T-helper 17 cell (primary cell): ENCODE data around the gene UNCX. TPM values are rescaled to one million over a fixed set of nuclear protein-coding genes. Genes with fewer than 3 reads are reported as not detected.
"Not testable (repeated sequence)": the region's sequence is repeated elsewhere in the genome, so short reads cannot be mapped to it uniquely, and the experiment has no call there.

Experiments
- ATAC-seq: fragments of 150-1000 bp; cut with Tn5 transposase; 2 replicates; pipeline ENCODE4 v1.10.0; 2021; ENCODE audit warnings: mild to moderate bottlenecking, moderate library complexity
- DNase-seq, 3 donors: peaks; one replicate each; pipeline versions ENCODE4 v3.0.0 to v3.0.0-alpha.2; 2020 to 2021
- H3K9me3 ChIP-seq: one replicate; pipeline ENCODE4 v1.7.0; 2013; ENCODE audit warnings: low read length, mild to moderate bottlenecking; ENCODE audit not compliant: control insufficient read depth, poor library complexity, severe bottlenecking
- H3K27ac Mint-ChIP-seq: one replicate; pipeline ENCODE4 v1.8.0; 2022; ENCODE audit warnings: mild to moderate bottlenecking, moderate library complexity, mixed read lengths
- H3K27me3 Mint-ChIP-seq: one replicate; pipeline ENCODE4 v1.8.0; 2022; ENCODE audit warnings: mixed read lengths
- H3K36me3 Mint-ChIP-seq: one replicate; pipeline ENCODE4 v1.8.0; 2022; ENCODE audit warnings: low read depth, mixed read lengths
- H3K4me1 Mint-ChIP-seq: one replicate; pipeline ENCODE4 v1.8.0; 2022; ENCODE audit warnings: mild to moderate bottlenecking, mixed read lengths
- H3K4me3 Mint-ChIP-seq: one replicate; pipeline ENCODE4 v1.8.0; 2022; ENCODE audit warnings: mild to moderate bottlenecking, moderate library complexity, mixed read lengths
- total RNA-seq, 4 donors: library from RNA in 2 of 4; stranded (reverse) in 2 of 4; gene quantifications; one replicate each; pipeline ENCODE4 v1.2.3 and lab custom pipeline; 2022 to 2026

UNCX gene
- total RNA-seq, 2 donors from 2014 or later, result not detected

DNA sequence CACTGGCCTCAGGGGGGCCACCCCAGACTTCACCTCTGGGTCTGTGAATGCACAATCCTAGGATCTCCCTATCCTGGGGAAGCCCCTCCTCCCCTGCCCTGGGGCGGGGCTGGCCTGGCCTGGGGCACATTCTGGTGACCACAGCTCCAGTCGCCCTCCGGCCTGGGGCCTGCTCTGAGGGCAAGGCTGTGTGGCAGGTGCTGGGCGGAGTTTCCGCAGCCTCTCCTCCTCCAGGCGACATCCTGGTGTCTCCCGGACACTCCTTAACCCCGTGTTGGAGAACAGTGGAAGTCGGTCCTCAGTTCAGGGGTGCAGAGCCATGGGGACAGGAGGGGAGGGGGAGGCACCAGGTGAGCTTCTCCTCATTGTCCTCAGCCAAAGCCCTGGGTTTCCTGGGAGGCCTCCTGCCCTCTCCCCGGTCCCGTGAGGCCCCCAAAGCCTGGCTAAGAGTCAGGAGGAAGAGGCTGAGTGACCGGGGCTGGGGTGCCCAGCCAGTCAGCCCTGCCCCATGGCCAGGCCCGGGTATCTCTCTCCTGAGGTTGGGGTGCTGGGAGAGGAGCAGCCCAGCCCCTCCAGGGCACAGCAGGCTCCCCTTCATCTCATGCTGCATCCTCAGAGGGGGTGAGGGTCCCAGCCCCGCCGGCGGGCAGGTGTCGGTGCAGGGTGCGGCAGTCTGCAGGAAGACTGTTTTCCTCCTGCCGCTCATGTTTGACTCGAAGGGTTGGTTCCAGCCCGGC lies 22.6 kb downstream of the UNCX start:
- no peaks in the 10 kb centered on the region for H3K9me3 ChIP-seq
- Mint-ChIP-seq H3K27ac (no peak overlapping the region), H3K4me1 (peaks cover 3% of the 10 kb centered on the region), H3K4me3 (no peak overlapping the region), H3K27me3 (peaks cover 54% of the 10 kb centered on the region), H3K36me3 (peaks cover 3% of the 10 kb centered on the region)
- no peak for ATAC-seq
- DNase-seq, result no peak

GRCh38 chr7:1255817-1256340 lies 23.2 kb downstream of the UNCX start:
- Mint-ChIP-seq H3K36me3 (peaks cover 3% of the 10 kb centered on the region), H3K4me1 (peaks cover 3% of the 10 kb centered on the region), H3K4me3 (no peak overlapping the region), H3K27ac (no peak overlapping the region), H3K27me3 (peaks cover 52% of the 10 kb centered on the region)
- no peak for ATAC-seq
- no peaks in the 10 kb centered on the region for H3K9me3 ChIP-seq
- no peak for DNase-seq

GRCh38 chr7:1256621-1257020 lies 23.9 kb downstream of the UNCX start:
- H3K27me3 Mint-ChIP-seq, result peaks cover 46% of the 10 kb centered on the region
- DNase-seq (no peak), ATAC-seq (no peak)
- no peaks in the 10 kb centered on the region for H3K9me3 ChIP-seq
- H3K36me3 Mint-ChIP-seq, result no peaks in the 10 kb centered on the region
- H3K27ac Mint-ChIP-seq, result no peak overlapping the region
- H3K4me1 Mint-ChIP-seq, result peaks cover 3% of the 10 kb centered on the region
- H3K4me3 Mint-ChIP-seq, result no peak overlapping the region

DNA sequence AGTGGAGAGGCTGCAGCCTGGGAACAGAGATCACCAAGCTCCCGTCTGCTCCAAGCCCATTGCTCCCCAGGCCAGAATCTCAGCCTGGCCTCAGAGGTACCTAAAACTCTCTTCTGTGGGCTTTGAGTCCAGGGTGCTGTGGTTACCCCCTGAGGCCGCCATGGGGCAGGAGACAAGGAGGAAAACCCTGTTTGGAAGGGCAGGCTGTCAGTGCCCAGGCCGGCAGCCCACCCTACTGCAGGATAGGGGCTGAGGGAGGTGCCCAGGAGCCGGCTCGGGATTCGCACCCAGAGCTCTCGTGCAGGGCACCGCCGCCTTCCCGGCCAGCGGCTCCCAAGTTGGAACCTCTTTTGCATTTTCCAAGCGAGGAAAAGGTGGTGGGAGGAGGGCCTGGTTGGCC lies 24.5 kb downstream of the UNCX start:
- no peak for ATAC-seq

GRCh38 chr7:1257863-1258262 lies 25.2 kb downstream of the UNCX start:
- H3K27me3 Mint-ChIP-seq, result peaks cover 45% of the 10 kb centered on the region
- no peak overlapping the region for H3K27ac Mint-ChIP-seq
- H3K4me3 Mint-ChIP-seq, result no peak overlapping the region
- H3K36me3 Mint-ChIP-seq, result no peaks in the 10 kb centered on the region
- no peak for DNase-seq
- no peak for ATAC-seq
- H3K9me3 ChIP-seq, result no peaks in the 10 kb centered on the region
- peaks cover 3% of the 10 kb centered on the region for H3K4me1 Mint-ChIP-seq

More for the DNA sequence above, 24.5 kb downstream of the UNCX start:
- no peaks in the 10 kb centered on the region for H3K9me3 ChIP-seq
- no peaks in the 10 kb centered on the region for H3K36me3 Mint-ChIP-seq
- no peak overlapping the region for H3K27ac Mint-ChIP-seq
- peaks cover 3% of the 10 kb centered on the region for H3K4me1 Mint-ChIP-seq
- H3K27me3 Mint-ChIP-seq, result peaks cover 45% of the 10 kb centered on the region
- H3K4me3 Mint-ChIP-seq, result no peak overlapping the region
- no peak for DNase-seq

DNA sequence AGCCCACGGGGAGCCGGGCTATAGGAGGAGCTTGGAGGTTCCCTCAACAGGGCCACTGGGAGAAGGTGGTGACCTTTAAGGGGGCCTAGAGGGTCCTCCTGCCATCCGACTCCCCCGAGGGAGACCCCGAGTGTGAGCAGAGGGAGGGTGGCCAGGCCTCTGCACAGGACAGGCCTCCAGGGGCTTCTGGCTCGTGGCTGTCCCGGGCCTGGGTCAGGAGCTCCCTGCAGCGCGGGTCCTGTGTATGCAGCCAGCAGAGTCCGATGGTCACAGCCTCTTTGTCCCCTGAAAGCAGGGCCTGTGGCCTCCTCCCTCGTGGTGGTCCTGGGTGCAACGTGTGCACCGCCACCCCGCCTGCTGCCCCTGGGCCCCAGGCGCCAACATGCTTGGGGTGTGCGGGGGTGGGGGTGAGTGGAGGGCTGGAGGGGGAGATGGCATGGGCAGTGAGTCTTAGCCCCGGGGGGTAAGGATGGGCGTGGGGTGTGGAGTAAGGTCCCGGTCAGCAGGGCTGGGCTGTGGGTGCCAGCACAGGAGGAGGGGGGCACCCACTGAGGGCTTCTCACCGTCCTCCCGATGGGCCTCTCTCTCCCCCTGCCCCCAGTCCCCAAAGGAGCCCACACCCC lies 27.1 kb downstream of the UNCX start:
- H3K4me3 Mint-ChIP-seq, result no peak overlapping the region
- no peak for ATAC-seq
- H3K27me3 Mint-ChIP-seq, result peaks cover 38% of the 10 kb centered on the region
- no peak overlapping the region for H3K27ac Mint-ChIP-seq
- H3K36me3 Mint-ChIP-seq, result no peaks in the 10 kb centered on the region
- peaks cover 3% of the 10 kb centered on the region for H3K4me1 Mint-ChIP-seq
- no peaks in the 10 kb centered on the region for H3K9me3 ChIP-seq
- no peak for DNase-seq

DNA sequence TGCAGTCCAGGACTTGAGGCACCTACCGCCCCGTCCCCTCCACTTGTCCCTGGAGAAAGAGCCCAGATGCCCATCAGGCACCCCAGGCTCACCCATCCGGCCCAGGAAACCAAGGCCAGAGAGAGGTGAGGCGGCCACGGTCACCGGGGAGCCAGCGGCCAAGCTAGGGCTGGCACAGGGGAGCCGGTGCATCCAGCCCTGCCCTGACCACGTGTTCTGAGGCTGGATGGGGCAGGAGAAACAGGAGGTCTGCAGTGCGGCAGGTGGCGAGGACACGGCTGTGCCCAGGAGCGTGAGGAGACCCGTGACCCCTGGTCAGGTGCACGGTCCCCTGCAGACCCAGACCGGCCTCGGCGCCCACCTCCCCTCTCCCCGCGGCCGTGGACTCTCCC lies 27.6 kb downstream of the UNCX start:
- H3K4me3 Mint-ChIP-seq, result no peak overlapping the region
- no peak overlapping the region for H3K27ac Mint-ChIP-seq
- H3K27me3 Mint-ChIP-seq, result peaks cover 43% of the 10 kb centered on the region
- ATAC-seq (no peak), DNase-seq (no peak)
- H3K36me3 Mint-ChIP-seq, result no peaks in the 10 kb centered on the region
- peaks cover 3% of the 10 kb centered on the region for H3K4me1 Mint-ChIP-seq
- no peaks in the 10 kb centered on the region for H3K9me3 ChIP-seq

DNA sequence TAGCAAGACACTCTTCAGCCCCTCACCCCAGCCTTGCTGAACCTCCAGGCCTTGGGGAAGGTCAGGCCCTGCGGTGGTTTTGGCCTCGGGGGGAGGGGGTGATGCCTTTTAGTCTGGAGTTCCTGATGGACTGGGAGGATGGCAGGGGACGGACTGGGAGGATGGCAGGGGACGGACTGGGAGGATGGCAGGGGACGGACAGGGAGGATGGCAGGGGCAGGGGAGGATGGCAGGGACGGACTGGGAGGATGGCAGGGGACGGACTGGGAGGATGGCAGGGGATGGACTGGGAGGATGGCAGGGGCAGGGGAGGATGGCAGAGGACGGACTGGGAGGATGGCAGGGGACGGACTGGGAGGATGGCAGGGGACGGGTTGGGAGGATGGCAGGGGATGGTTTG lies 28.4 kb downstream of the UNCX start:
- H3K27me3 Mint-ChIP-seq, result peaks cover 36% of the 10 kb centered on the region

GRCh38 chr7:1262441-1262840 lies 29.8 kb downstream of the UNCX start:
- no peaks in the 10 kb centered on the region for H3K9me3 ChIP-seq
- H3K36me3 Mint-ChIP-seq, result no peaks in the 10 kb centered on the region
- no peak overlapping the region for H3K27ac Mint-ChIP-seq
- ATAC-seq, result no peak
- peaks cover 27% of the 10 kb centered on the region for H3K27me3 Mint-ChIP-seq
- no peaks in the 10 kb centered on the region for H3K4me1 Mint-ChIP-seq
- H3K4me3 Mint-ChIP-seq, result no peak overlapping the region
- no peak for DNase-seq

More for the DNA sequence above, 28.4 kb downstream of the UNCX start:
- not testable (repeated sequence) for H3K9me3 ChIP-seq, H3K4me1 Mint-ChIP-seq, ATAC-seq, H3K4me3 Mint-ChIP-seq, DNase-seq, H3K36me3 Mint-ChIP-seq, H3K27ac Mint-ChIP-seq

GRCh38 chr7:1263391-1263951 lies 30.8 kb downstream of the UNCX start:
- DNase-seq, result no peak
- ATAC-seq, result no peak
- no peak overlapping the region for H3K27ac Mint-ChIP-seq
- H3K4me3 Mint-ChIP-seq, result no peak overlapping the region
- H3K27me3 Mint-ChIP-seq, result peaks cover 23% of the 10 kb centered on the region
- no peaks in the 10 kb centered on the region for H3K4me1 Mint-ChIP-seq
- H3K9me3 ChIP-seq, result no peaks in the 10 kb centered on the region
- no peaks in the 10 kb centered on the region for H3K36me3 Mint-ChIP-seq

DNA sequence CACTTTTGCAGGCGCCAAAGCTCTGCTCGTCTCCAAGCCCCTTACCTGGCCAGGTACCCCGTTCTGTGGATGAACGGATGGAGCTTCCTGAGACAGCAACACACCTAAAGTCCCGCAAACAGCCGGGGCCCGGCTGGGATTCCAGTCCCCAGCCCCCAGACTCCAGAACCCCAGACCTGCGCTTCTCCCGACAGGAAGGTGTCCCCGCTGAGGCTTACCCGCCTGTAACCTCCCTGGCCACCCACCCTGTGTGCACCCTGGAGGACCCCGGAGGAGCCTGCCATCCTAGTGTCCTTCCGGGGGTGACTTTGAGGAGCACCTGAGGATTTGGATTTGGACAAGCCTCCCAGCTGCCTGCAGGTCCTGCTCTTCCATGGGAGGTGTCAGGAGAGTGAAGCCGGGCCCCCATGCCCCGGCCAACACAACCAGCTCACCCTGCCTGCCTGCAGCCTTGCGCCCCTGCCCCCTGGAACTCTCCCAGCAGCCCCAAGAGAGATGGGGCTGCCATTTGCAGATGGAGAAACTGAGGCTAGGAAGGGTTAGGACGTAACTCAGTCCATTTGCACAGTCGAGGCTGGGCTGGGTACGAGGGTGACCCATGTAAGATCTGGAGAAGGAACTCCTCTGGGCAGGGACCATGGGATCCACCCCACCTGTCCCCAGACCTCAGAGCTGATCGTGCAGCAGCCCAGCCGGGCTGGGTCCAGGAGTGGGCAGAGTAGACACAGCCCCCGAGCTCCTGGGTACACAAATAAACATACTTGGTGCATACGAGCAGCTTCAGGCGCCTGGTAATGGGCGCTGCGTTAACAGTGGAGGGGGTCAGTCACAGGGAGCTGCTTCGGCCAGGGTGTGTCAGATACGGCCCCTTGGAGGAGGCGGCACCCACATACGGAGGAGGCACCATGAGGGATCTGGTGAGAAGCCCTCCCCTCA lies 31.9 kb downstream of the UNCX start:
- ATAC-seq (no peak), DNase-seq (no peak)
- Mint-ChIP-seq H3K36me3 (no peaks in the 10 kb centered on the region), H3K4me1 (no peaks in the 10 kb centered on the region), H3K27ac (no peak overlapping the region), H3K27me3 (peaks cover 31% of the 10 kb centered on the region), H3K4me3 (no peak overlapping the region)
- H3K9me3 ChIP-seq, result no peaks in the 10 kb centered on the region

DNA sequence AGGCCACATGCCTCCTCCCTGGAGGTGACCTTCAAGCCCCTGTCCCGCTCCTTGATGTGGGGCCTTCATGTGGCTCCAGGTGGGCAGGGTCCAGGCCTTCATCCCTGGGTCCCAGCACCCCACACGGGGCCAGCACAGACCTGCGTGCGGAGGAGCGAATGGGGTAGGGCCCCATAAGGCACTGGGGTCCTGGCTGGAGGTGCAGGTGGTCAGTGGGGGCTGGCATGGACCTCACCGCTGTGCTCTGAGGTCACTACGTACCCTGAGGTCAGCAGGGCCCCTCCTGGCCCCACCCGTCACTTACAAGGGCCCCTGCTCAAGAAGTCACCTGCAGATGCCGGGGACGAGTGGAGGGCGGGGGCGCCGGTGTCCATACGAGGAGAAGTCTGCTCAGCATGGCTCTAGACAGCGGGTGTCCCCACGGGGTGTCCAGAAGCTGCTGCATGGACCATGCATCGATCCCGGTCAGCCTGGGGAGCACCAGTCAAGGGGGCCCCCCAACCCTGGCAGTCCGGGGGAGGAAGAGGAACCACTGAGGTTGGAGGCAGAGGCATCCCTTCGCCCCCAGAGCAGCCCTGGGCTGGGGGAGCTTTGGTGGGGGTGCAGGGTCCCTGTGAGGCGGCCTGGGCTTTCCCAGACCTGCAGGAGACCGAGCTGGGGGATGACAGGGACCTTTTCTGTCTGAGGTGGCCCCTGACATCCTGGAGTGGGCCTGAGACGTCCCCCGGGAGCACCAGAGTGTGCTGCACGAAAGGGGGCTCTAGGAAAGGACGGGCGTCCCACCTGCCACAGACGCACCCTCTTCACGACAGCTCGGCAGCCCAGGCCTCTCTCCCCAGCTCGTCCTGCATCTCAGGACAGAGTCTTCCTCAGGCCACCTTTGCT lies 34.6 kb downstream of the UNCX start:
- H3K4me1 Mint-ChIP-seq, result no peaks in the 10 kb centered on the region
- no peak overlapping the region for H3K27ac Mint-ChIP-seq
- H3K4me3 Mint-ChIP-seq, result no peak overlapping the region
- ATAC-seq (no peak), DNase-seq (no peak)
- peaks cover 33% of the 10 kb centered on the region for H3K27me3 Mint-ChIP-seq
- no peaks in the 10 kb centered on the region for H3K36me3 Mint-ChIP-seq
- H3K9me3 ChIP-seq, result no peaks in the 10 kb centered on the region
